ENCODE results near the gene TXNDC16.

GRCh38 chr14:52596861-52597260, 44.6 kb upstream of the TXNDC16 start:
- TF ChIP-seq CTCF (IDR thresholded peaks at IDR 0.05) (no peak), POLR2A (IDR thresholded peaks at IDR 0.05) (no peak), POLR2AphosphoS5 (IDR thresholded peaks at IDR 0.05) (no peak), EP300 (IDR thresholded peaks at IDR 0.05) (no peak)
